Tibial nerve (tissue), 4 donors: Measurements from ENCODE around the gene PARD3B.

Experiments used
- CTCF ChIP-seq, 5 experiments: fragments of 200-600 bp in 3 of 5; fragments of 450-650 bp in 2 of 5; sonication (generic) in 3 of 5; IDR thresholded peaks; one replicate each; pipeline ENCODE4 v1.5.1; 2016 to 2019; ENCODE audit warnings: antibody characterized with exemption in 5 of 5, mild to moderate bottlenecking in 3 of 5, moderate library complexity in 2 of 5
- EP300 ChIP-seq, 2 donors: sonication (generic); formaldehyde crosslinking; IDR thresholded peaks; one replicate each; pipeline ENCODE4 v1.6.1; 2017; ENCODE audit warnings: antibody characterized with exemption in 2 of 2, mild to moderate bottlenecking in 1 of 2
- POLR2A ChIP-seq, 2 donors: fragments of 450-650 bp; IDR thresholded peaks; one replicate each; pipeline ENCODE4 v1.6.1; 2017; ENCODE audit warnings: antibody characterized with exemption in 2 of 2, mild to moderate bottlenecking in 2 of 2, moderate library complexity in 2 of 2

- TF ChIP-seq POLR2A (IDR thresholded peaks at IDR 0.05), result no peak
- no peak for TF ChIP-seq CTCF (IDR thresholded peaks at IDR 0.05)
- TF ChIP-seq EP300 (IDR thresholded peaks at IDR 0.05), result no peak
These were observed 422.1 kb downstream of the PARD3B start for GRCh38 chr2:204967199-204967960.
